ENCODE measurements around the gene BRD2.

Gene BRD2

GRCh38 chr6:32962213-32962826, 6.1 kb upstream of the BRD2 start:
- Mint-ChIP-seq H3K27me3 (no peaks in the 10 kb centered on the region), H3K27ac (no peak overlapping the region), H3K4me3 (no peak overlapping the region), H3K4me1 (peaks cover 67% of the 10 kb centered on the region), H3K9me3 (no peaks in the 10 kb centered on the region)
- DNase-seq, result no peak
- no peak for ATAC-seq

- H3K27ac Mint-ChIP-seq, result no peak overlapping the region
Observed at GRCh38 chr6:32963866-32964265, 4.5 kb upstream of the BRD2 start.

GRCh38 chr6:32964776-32965175, 3.6 kb upstream of the BRD2 start:
- Mint-ChIP-seq H3K27ac (no peak overlapping the region), H3K4me1 (peaks cover 61% of the 10 kb centered on the region), H3K4me3 (no peak overlapping the region), H3K27me3 (no peaks in the 10 kb centered on the region), H3K9me3 (no peaks in the 10 kb centered on the region)
- DNase-seq (no peak), ATAC-seq (no peak)

More at GRCh38 chr6:32963866-32964265, 4.5 kb upstream of the BRD2 start:
- ATAC-seq, result no peak
- Mint-ChIP-seq H3K4me3 (peak overlapping the region in 1 of 2 donors; percentile 3), H3K4me1 (peaks cover 61% of the 10 kb centered on the region), H3K9me3 (no peaks in the 10 kb centered on the region), H3K27me3 (no peaks in the 10 kb centered on the region)
- no peak for DNase-seq

- DNase-seq, result peak in 1 of 2 donors; percentile 43
Observed at GRCh38 chr6:32967151-32968091, 973 bp upstream of the BRD2 start.

GRCh38 chr6:32968867-32969684, 682 bp downstream of the BRD2 start:
- ATAC-seq, result peak; percentile 16

More at GRCh38 chr6:32967151-32968091, 973 bp upstream of the BRD2 start:
- H3K4me1 Mint-ChIP-seq, result peaks cover 41% of the 10 kb centered on the region
- no peaks in the 10 kb centered on the region for H3K9me3 Mint-ChIP-seq
- H3K4me3 Mint-ChIP-seq, result peak overlapping the region; percentile 75 to 82
- peak overlapping the region; percentile 95 to 99 for H3K27ac Mint-ChIP-seq
- H3K27me3 Mint-ChIP-seq, result no peaks in the 10 kb centered on the region
- ATAC-seq, result no peak

GRCh38 chr6:32969685-32970412, 1.5 kb downstream of the BRD2 start:
- H3K4me3 Mint-ChIP-seq, result peak overlapping the region; percentile 75 to 82
- DNase-seq (peak; percentile 85), ATAC-seq (no peak)
- H3K27ac Mint-ChIP-seq, result peak overlapping the region; percentile 99 to 100
- no peaks in the 10 kb centered on the region for H3K27me3 Mint-ChIP-seq
- H3K4me1 Mint-ChIP-seq, result peaks cover 38% of the 10 kb centered on the region
- H3K9me3 Mint-ChIP-seq, result no peaks in the 10 kb centered on the region

More at GRCh38 chr6:32968867-32969684, 682 bp downstream of the BRD2 start:
- DNase-seq, result peak; percentile 77 to 82
- Mint-ChIP-seq H3K27ac (peak overlapping the region; percentile 99 to 100), H3K27me3 (no peaks in the 10 kb centered on the region), H3K9me3 (no peaks in the 10 kb centered on the region), H3K4me1 (peaks cover 42% of the 10 kb centered on the region), H3K4me3 (peak overlapping the region; percentile 75 to 82)

- peak overlapping the region; percentile 99 to 100 for H3K27ac Mint-ChIP-seq
- H3K9me3 Mint-ChIP-seq, result no peaks in the 10 kb centered on the region
- peak; percentile 57 for ATAC-seq
- H3K27me3 Mint-ChIP-seq, result no peaks in the 10 kb centered on the region
- peak overlapping the region; percentile 75 to 82 for H3K4me3 Mint-ChIP-seq
- H3K4me1 Mint-ChIP-seq, result peaks cover 38% of the 10 kb centered on the region
- peak; percentile 86 to 92 for DNase-seq
Observed at GRCh38 chr6:32970413-32971241, 2.2 kb downstream of the BRD2 start.

GRCh38 chr6:32971242-32971580, 2.8 kb downstream of the BRD2 start:
- Mint-ChIP-seq H3K27me3 (no peaks in the 10 kb centered on the region), H3K4me3 (peak overlapping the region; percentile 75 to 82), H3K27ac (peak overlapping the region; percentile 99 to 100), H3K9me3 (no peaks in the 10 kb centered on the region), H3K4me1 (peaks cover 38% of the 10 kb centered on the region)
- no peak for ATAC-seq
- no peak for DNase-seq

GRCh38 chr6:32971581-32972352, 3.4 kb downstream of the BRD2 start:
- Mint-ChIP-seq H3K4me3 (peak overlapping the region; percentile 75 to 82), H3K4me1 (peaks cover 38% of the 10 kb centered on the region), H3K27ac (peak overlapping the region; percentile 99 to 100), H3K9me3 (no peaks in the 10 kb centered on the region), H3K27me3 (no peaks in the 10 kb centered on the region)
- DNase-seq, result peak; percentile 100
- ATAC-seq, result peak; percentile 58

GRCh38 chr6:32972353-32973143, 4.2 kb downstream of the BRD2 start:
- no peaks in the 10 kb centered on the region for H3K9me3 Mint-ChIP-seq
- DNase-seq, result peak; percentile 67 to 78
- peak overlapping the region; percentile 95 to 99 for H3K27ac Mint-ChIP-seq
- H3K4me1 Mint-ChIP-seq, result peaks cover 41% of the 10 kb centered on the region
- ATAC-seq, result peak; percentile 35
- H3K27me3 Mint-ChIP-seq, result no peaks in the 10 kb centered on the region
- peak overlapping the region; percentile 75 to 82 for H3K4me3 Mint-ChIP-seq

- Mint-ChIP-seq H3K27me3 (no peaks in the 10 kb centered on the region), H3K4me1 (peaks cover 49% of the 10 kb centered on the region), H3K4me3 (peak overlapping the region; percentile 75 to 82), H3K9me3 (no peaks in the 10 kb centered on the region), H3K27ac (peak overlapping the region; percentile 95 to 99)
- ATAC-seq, result no peak
- DNase-seq, result peak in 1 of 2 donors; percentile 74
Observed at GRCh38 chr6:32973144-32974015, 5.0 kb downstream of the BRD2 start.

GRCh38 chr6:32974016-32974333, 5.6 kb downstream of the BRD2 start:
- H3K9me3 Mint-ChIP-seq, result no peaks in the 10 kb centered on the region
- no peaks in the 10 kb centered on the region for H3K27me3 Mint-ChIP-seq
- ATAC-seq (no peak), DNase-seq (no peak)
- peak overlapping the region; percentile 75 to 82 for H3K4me3 Mint-ChIP-seq
- H3K4me1 Mint-ChIP-seq, result peaks cover 55% of the 10 kb centered on the region
- peak overlapping the region; percentile 95 to 99 for H3K27ac Mint-ChIP-seq
